ENCODE measurements around the gene CAP2.

CAP2 gene

GRCh38 chr6:17354700-17355403, 38.5 kb upstream of the CAP2 start:
- no peak for TF ChIP-seq CTCF (IDR thresholded peaks at IDR 0.05; ENCODE audit: low read depth, low read length)
- peak in 1 of 2 donors; percentile 46 for DNase-seq (ENCODE audit: low read depth in 2 of 2)
- no peak overlapping the region for H3K4me3 ChIP-seq (replicated peaks in 1 of 2; ENCODE audit: low read depth in 2 of 2, low read length in 2 of 2)

DNA sequence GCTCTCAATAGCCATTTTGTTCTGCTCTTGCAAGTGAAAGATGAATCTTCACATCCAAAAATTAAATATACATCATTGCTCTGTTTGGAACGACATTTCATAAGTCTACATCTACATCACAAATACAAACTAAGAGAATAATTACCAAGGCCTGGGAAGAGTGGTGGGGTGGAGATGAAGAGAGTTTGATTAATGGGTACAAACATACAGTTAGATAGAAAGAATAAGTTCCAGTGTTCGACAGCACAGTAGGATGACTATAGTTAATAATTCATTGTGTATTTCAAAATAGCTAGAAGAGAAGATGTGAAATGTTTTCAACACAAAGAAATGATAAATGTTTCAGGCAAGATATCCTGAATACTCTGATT, 38.0 kb upstream of the CAP2 start:
- H3K4me3 ChIP-seq (replicated peaks in 1 of 2; ENCODE audit: low read depth in 2 of 2, low read length in 2 of 2), result no peak overlapping the region
- DNase-seq (ENCODE audit: low read depth in 2 of 2), result no peak
- TF ChIP-seq CTCF (IDR thresholded peaks at IDR 0.05; ENCODE audit: low read depth, low read length), result no peak

DNA sequence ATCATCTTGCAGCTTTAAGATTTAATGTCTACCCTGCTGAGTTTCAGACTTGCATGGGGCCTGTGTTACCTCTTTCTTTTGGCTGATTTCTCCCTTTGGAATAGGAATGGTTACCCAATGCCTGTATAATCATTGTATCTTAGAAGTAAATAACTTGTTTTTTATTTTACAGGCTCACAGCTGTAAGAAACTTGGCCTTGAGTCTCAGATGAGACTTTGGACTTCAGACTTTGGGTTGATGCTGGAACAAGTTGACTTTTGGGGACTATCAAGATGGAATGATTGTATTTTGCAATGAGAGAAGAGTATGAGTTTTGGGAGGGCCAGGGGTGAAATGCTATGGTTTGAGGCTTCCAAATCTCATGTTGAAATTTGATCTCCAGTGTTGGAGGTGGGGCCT, 34.9 kb upstream of the CAP2 start:
- TF ChIP-seq CTCF (IDR thresholded peaks at IDR 0.05; ENCODE audit: low read depth, low read length), result no peak
- no peak overlapping the region for H3K4me3 ChIP-seq (replicated peaks in 1 of 2; ENCODE audit: low read depth in 2 of 2, low read length in 2 of 2)
- DNase-seq (ENCODE audit: low read depth in 2 of 2), result no peak

DNA sequence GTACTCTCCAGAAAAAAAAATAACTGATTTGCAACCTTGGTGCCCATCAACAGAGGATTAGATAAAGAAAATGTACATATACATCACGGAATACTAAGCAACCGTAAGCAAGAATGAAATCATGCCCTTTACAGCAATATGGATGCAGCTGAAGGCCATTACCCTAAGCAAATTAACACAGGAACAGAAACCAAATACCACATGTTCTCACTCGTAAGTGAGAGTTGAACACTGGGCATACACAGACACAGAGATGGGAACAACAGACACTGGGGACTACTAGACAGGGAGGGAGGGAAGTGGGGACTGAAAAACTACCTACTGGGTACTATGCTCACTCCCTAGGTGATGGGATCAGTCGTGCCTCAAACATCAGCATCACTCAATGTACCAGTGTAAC, 32.8 kb upstream of the CAP2 start:
- TF ChIP-seq CTCF (IDR thresholded peaks at IDR 0.05; ENCODE audit: low read depth, low read length), result no peak
- no peak overlapping the region for H3K4me3 ChIP-seq (replicated peaks in 1 of 2; ENCODE audit: low read depth in 2 of 2, low read length in 2 of 2)
- no peak for DNase-seq (ENCODE audit: low read depth in 2 of 2)

GRCh38 chr6:17361013-17361412, 32.4 kb upstream of the CAP2 start:
- TF ChIP-seq CTCF (IDR thresholded peaks at IDR 0.05; ENCODE audit: low read depth, low read length), result no peak
- peak in 1 of 2 donors; percentile 1 for DNase-seq (ENCODE audit: low read depth in 2 of 2)

GRCh38 chr6:17365961-17366360, 27.4 kb upstream of the CAP2 start:
- no peak for DNase-seq (ENCODE audit: low read depth in 2 of 2)
- no peak for TF ChIP-seq CTCF (IDR thresholded peaks at IDR 0.05; ENCODE audit: low read depth, low read length)

More at GRCh38 chr6:17361013-17361412, 32.4 kb upstream of the CAP2 start:
- no peak overlapping the region for H3K4me3 ChIP-seq (replicated peaks in 1 of 2; ENCODE audit: low read depth in 2 of 2, low read length in 2 of 2)

GRCh38 chr6:17367868-17368267, 25.5 kb upstream of the CAP2 start:
- TF ChIP-seq CTCF (IDR thresholded peaks at IDR 0.05; ENCODE audit: low read depth, low read length), result no peak
- H3K4me3 ChIP-seq (replicated peaks in 1 of 2; ENCODE audit: low read depth in 2 of 2, low read length in 2 of 2), result no peak overlapping the region
- DNase-seq (ENCODE audit: low read depth in 2 of 2), result no peak

More at GRCh38 chr6:17365961-17366360, 27.4 kb upstream of the CAP2 start:
- no peak overlapping the region for H3K4me3 ChIP-seq (replicated peaks in 1 of 2; ENCODE audit: low read depth in 2 of 2, low read length in 2 of 2)
